Myometrial cell (primary cell): Measurements from ENCODE around the gene ZSCAN4. TPM values are rescaled to one million over a fixed set of nuclear protein-coding genes. Genes with fewer than 3 reads are reported as not detected.

ENCODE experiments used
- total RNA-seq: library from RNA; depleted of rRNA; stranded (reverse); fragments of >200 nt; gene quantifications from 2 replicates; pipeline ENCODE4 v1.2.3, GENCODE V29; 2015

Gene ZSCAN4
- total RNA-seq: not detected in 2 replicates

GRCh38 chr19:57668635-57669034, at the start of gene ZSCAN4:
TSS of gene ZSCAN4 (plus strand) at chr19:57668935. CDS start at chr19:57676146, 7,211 bp downstream.

DNA sequence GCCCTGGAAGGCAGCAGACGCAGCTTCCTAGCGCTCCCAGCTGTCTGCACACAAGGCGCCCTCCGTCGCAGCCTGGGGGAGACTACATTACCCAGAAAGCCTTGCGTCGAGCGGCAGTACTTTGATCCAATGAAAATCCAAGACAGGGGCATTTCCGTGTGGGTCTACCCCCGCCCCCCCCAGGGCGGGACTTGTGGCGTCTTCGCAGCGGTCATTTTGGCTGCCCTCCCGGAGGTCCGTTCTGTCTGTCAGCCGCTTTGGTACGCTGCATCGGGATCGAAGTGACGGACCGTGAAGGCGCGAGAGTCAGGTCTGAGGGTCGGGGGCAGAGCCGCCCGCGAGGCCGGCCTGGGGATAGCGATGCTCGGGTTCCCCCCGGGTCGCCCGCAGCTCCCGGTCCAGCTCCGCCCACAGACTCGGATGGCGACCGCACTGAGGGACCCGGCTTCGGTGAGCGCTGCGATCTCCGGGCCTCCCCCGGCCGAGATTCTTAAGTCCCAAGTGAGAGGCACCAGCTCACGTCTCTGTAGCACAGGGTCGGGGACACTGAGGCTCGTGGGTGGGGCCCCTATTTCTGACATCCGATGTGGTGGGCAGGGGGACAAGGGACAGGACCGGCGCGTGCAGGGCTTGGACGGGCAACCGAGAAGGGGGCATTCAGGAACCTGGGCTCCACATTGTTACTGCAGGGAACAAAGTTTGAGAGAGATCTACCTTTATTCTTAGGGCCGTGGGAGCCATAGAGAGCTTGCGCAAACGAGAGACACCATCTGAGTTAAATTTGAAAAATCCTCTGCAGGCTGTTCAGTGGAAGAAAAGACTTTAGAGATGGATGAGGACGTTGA, 35.5 kb upstream of the ZSCAN4 start, which contains the start of gene ZNF211:
TSS of gene ZNF211 (plus strand) at position 182 of the 845 bp plus-strand sequence. CDS start at position 361, 179 bp downstream.

DNA sequence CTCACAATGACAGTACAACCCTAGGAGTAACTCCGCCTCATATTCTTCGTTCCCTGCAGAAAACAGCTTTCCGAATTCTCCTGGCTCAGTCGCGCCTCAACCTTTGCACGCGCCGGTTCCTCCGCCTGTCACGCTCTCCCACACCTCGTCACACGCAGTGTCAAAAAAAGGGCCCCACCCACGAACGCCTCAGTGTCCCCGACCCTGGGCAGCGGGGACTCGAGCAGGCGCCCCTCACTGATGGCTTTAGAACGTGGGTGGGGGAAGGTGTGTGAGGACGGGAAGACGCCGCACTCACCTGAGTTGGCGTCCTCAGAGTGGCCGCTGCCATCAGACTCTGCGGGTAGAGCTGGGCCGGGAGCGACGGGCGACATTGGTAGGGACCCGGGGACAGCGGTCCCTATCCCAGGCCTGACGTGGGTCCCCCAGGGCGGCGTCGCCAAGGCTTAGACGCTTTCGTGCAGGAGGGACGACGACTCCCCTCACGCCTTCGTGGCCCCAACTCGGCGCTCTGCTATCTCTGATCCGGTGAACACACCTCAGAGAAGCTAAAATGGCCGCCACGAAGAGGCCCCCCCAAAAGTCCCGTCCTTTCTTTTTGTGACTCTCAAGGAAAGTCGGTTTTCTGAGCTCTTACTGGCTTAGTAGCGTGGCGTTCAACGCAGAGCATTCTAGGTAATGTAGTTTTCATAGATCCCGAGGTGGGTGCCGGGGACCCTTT, 40.1 kb downstream of the ZSCAN4 start, which contains the start of gene ZNF154:
TSS of gene ZNF154 (minus strand) at position 564 of the 721 bp plus-strand sequence. CDS start at position 331, 233 bp downstream.

Other genes starting within 250 kb of the ZSCAN4 start
- 1.4 and 2.9 TPM in 2 replicates for gene ZNF749, start 233.6 kb upstream of the ZSCAN4 start, total RNA-seq
- gene VN1R1, start 211.8 kb upstream of the ZSCAN4 start, total RNA-seq: not detected in 2 replicates
- 4.4 and 4.9 TPM in 2 replicates for gene ZNF772, start 191.4 kb upstream of the ZSCAN4 start, total RNA-seq
- gene ZNF419, start 181.2 kb upstream of the ZSCAN4 start, total RNA-seq: 4.6 and 6.7 TPM in 2 replicates
- 5.7 and 7.5 TPM in 2 replicates for gene ZNF773, start 169.0 kb upstream of the ZSCAN4 start, total RNA-seq
- gene ZNF549, start 141.6 kb upstream of the ZSCAN4 start, total RNA-seq: 2.7 and 2.9 TPM in 2 replicates
- 0.86 and 1.8 TPM in 2 replicates for gene ZNF550, start 109.1 kb upstream of the ZSCAN4 start, total RNA-seq
- gene ZNF416, start 90.0 kb upstream of the ZSCAN4 start, total RNA-seq: 2.5 and 3.2 TPM in 2 replicates
- gene ZIK1, start 84.8 kb upstream of the ZSCAN4 start, total RNA-seq: 1.8 and 2.6 TPM in 2 replicates
- gene ZNF530, start 69.0 kb upstream of the ZSCAN4 start, total RNA-seq: 2.5 and 3.2 TPM in 2 replicates
- gene ZNF134, start 54.7 kb upstream of the ZSCAN4 start, total RNA-seq: 8.7 and 13.0 TPM in 2 replicates
- gene ZNF211, start 35.8 kb upstream of the ZSCAN4 start, total RNA-seq: 2.6 and 7.4 TPM in 2 replicates
- 2.0 and 7.8 TPM in 2 replicates for gene ZNF551, start 13.0 kb downstream of the ZSCAN4 start, total RNA-seq
- not detected in 2 replicates for gene ZNF154, start 40.3 kb downstream of the ZSCAN4 start, total RNA-seq
- 4.4 and 7.5 TPM in 2 replicates for gene ZNF671, start 58.7 kb downstream of the ZSCAN4 start, total RNA-seq
- 4.4 and 5.2 TPM in 2 replicates for gene ZNF776, start 77.9 kb downstream of the ZSCAN4 start, total RNA-seq
- gene ZNF586, start 100.7 kb downstream of the ZSCAN4 start, total RNA-seq: 6.2 and 8.1 TPM in 2 replicates
- gene ZNF552, start 146.0 kb downstream of the ZSCAN4 start, total RNA-seq: 1.6 and 1.7 TPM in 2 replicates
- 2.0 and 4.6 TPM in 2 replicates for gene ZNF587B, start 161.4 kb downstream of the ZSCAN4 start, total RNA-seq
- gene ZNF587, start 180.9 kb downstream of the ZSCAN4 start, total RNA-seq: 6.3 and 14.9 TPM in 2 replicates
- gene ZNF814, start 220.1 kb downstream of the ZSCAN4 start, total RNA-seq: 0.71 and 1.4 TPM in 2 replicates
- gene ZNF417, start 247.7 kb downstream of the ZSCAN4 start, total RNA-seq: 3.0 and 6.1 TPM in 2 replicates